Activated naive CD4-positive, alpha-beta T cell (primary cell): Measurements from ENCODE around the gene GYPE.
"Not testable (repeated sequence)": the region's sequence is repeated elsewhere in the genome, so short reads cannot be mapped to it uniquely, and the experiment has no call there.

Experiments
- DNase-seq, 4 experiments: peaks; one replicate each; lab custom pipeline; 2025; lab: John Stamatoyannopoulos, UW

Gene GYPE

DNA sequence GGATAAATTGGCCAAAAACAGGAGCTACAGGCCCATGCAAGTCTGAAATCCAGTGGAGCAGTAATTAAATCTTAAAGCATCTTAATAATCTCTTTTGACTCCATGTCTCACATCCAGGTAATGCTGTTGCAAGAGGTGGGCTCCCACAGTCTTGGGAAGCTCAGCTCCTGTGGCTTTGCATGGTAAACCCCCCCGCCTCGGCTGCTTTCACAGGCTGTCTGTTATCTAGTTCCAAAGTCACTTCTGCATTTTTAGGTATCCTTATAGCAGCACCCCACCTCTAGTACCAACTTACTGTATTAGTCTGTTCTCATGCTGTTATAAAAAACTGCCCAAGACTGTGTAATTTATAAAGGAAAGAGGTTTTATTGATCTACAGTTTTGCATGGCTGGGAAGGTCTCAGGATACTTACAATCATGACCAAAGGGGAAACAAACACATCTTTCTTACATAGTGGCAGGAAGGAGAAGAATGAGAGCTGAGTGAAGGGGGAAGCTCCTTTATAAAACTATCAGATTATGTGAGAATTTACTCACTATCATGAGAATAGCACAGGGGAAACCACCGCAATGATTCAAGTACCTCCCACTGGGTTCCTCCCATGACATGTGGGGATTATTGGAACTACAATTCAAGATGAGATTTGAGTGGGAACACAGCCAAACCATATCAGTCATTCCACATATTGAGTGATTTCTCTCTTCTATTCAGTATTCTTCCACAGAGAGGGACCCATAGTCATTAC lies 34.7 kb downstream of the GYPE start:
- not testable (repeated sequence) for DNase-seq

- DNase-seq = not testable (repeated sequence)
Measured at GRCh38 chr4:143869925-143870324, 35.4 kb downstream of the GYPE start.

DNA sequence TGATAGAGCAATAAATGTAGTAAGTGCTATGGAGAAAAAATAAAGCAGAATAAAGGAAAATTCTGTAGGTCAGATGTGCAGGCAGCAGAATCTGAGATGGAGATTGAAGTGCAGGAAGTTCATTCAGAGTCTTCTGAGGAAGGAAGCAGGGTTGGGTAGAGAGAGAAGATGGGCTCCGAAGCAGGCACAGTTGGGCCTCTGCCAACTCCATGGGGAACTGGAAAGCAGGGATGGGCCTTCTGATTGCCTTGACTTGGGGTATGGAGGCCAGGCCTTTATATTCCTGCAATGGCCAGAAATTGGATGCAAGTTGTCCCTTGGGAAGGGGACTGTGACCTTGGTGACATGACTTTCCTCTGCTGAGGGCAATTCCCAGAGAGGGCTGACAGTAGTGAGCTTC lies 42.6 kb downstream of the GYPE start:
- not testable (repeated sequence) for DNase-seq

- DNase-seq = no peak
Measured at GRCh38 chr4:143858456-143858855, 46.9 kb downstream of the GYPE start.

DNA sequence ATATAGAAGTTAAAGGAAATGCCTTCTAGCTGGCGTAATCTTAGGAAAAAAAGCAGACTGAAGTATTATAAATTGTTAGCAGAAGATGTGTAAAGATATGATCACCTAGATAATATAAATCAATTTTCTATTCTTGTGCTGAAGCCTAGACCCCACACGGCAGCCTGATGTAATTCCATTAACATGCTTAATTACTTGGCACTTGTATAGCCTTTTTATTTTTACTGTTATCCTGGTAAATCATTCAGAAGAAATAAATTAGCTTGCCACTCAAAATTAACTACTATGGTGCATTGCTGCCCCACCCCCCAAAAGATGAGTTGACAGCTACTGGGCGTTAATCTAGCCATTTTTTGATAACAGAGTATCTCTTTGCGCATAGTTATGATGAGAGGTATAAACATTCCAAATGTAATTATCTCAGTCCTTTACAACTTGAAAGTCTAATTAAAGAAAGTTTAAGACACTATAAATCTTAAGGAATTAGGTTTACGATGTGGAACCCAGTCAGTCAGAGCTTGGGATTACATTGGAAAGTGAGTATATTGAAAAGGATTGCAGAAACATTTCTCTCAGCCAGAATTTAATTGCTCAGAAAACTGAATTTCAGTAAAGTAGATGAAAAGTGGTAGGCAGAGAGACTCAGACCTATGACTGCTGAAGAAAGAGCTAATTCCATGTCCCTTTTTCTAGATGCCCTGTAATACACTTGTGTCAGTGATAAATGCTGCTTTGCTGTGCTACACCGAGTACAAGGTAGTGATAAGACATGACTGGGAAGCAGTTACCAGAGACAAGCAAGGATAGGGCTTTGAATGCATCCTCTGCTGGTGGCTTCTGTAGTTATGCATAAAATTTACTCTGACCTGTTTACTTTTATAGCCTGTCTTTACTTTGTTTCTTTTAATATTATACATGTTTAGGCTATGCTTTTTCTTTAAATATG lies 47.7 kb downstream of the GYPE start:
- DNase-seq = not testable (repeated sequence)

- not testable (repeated sequence) for DNase-seq
Measured at GRCh38 chr4:143856017-143856557, 49.3 kb downstream of the GYPE start.

DNA sequence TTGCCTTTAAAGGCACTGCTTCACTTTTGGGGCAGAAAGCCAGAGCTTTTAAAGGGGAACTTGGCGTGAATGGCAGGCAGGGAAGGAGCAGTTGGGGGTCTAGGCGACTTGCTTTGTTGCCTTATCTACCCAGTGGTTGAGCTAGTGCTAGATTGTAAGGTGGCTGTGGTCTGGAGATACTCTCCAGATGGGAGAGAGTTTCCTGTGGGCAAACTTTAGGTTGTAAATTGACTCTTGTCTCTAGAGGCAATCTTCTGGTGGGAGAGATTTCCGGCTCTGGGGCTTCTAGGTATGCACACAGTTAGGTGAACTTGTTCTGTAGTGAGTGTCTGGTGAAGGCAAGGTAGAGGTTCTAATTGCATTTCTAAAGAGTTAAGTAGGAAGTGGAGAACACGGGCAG lies 50.7 kb downstream of the GYPE start:
- DNase-seq = not testable (repeated sequence)

DNA sequence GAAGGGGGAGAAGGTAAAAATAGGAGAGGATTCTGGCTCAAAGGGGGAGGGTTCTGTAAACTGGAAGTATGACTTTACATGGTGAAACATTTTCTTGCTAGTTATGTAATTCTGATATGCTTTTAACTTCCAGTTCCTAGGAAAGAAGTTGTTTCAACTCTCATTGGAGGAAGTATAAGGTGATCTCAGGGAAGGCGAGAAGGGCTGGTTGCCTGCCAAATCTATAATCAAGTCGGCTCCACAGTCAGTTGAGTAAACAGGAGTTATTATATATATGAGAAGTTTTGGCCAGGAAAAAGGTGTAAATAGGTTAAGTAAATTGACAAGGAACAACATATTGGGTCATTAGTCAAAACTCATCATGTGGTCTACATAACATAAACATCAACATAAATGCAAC lies 56.1 kb downstream of the GYPE start:
- DNase-seq = not testable (repeated sequence)

- DNase-seq = not testable (repeated sequence)
Measured at GRCh38 chr4:143843506-143843832, 61.9 kb downstream of the GYPE start.

DNA sequence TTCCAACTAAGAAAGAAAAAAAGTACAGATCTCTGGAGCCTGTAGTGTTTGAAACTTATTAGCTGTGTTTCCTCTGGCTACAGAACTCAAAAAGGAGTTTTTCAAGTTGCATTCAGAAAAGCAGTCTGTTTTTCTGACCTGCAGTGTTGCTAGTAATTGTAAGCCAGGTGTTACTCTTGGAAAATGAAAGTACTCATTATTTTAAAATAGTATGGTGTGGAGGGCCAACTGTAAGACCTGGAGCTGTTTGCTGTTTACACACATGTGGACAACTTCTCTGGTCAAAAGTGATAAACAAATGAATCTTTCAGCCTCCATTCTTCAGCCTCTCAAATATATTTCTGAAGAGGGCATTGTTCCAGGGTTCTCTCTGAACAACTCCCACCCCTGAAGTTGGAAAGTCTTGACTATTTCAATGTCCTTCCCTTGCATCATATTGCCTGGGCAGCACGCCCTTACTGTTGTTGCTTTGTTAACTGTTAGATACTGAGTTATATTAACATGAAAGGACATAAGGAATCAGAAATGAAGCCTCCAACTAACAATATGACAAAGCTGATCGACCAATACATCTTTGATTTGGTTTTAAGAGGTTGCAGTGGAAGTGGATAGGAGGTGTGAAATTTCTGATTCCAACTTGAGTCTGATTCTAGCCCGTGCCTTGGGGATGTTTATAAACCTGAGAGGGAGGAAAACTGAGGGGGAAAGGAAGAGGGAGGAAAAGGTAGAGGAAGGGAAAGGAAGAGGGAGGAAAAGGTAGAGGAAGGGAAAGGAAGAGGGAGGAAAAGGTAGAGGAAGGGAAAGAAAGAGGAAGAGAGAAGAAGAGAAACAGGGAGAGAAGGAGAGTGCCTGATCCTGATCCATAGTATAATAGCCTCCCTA lies 62.5 kb downstream of the GYPE start:
- DNase-seq = not testable (repeated sequence)

DNA sequence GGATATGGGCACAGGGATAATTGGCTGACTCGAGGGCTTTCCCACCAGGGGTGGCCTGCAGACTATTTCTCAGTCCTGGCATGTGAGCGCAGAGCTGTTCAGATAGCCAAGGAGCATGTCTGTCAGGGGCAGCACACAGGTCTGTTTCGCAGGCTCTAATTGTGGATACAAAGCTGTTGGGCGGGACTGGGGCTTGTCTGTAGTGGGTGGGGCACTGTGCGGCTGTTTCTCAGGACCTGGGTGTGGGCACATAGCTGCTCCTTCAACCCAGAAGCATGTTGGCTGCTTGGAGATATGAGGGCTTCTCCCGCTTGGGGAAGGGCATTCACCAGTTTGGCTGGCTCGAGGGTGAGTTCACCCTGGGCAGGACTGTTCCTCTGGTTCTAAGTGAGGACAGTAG lies 65.9 kb downstream of the GYPE start:
- DNase-seq = not testable (repeated sequence)

- DNase-seq = not testable (repeated sequence)
Measured at GRCh38 chr4:143834196-143834595, 71.2 kb downstream of the GYPE start.

DNA sequence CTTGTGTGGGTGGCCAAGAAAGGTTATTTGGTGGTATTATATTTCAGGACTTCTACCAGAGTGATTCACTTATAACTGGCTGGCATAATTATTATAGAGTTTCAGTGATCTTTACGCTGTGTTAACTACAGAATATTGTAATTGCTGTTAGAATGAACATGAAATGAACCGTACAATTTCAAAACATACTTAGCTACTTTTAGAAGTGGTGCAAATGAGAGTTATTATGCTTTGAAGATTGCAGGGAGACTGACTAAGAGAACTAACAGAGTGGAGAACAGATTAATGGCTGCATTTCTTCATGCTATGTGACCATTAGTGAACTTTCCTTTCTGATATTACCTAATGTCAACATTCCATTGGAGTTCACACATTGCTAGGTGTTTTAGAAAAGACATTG lies 71.7 kb downstream of the GYPE start:
- not testable (repeated sequence) for DNase-seq

- DNase-seq = not testable (repeated sequence)
Measured at GRCh38 chr4:143830576-143830975, 74.8 kb downstream of the GYPE start.

- DNase-seq = not testable (repeated sequence)
Measured at GRCh38 chr4:143829239-143829620, 76.1 kb downstream of the GYPE start.
